Colonic mucosa (tissue), 4 donors: ENCODE results near the gene NPR2. TPM values are rescaled to one million over a fixed set of nuclear protein-coding genes. Genes with fewer than 3 reads are reported as not detected.
A peak's percentile ranks its signal among the peaks of the same experiment; 100 is the strongest.

Source experiments
- DNase-seq: peaks from one replicate; pipeline ENCODE4 v3.0.0-alpha.2; 2020
- H3K27ac ChIP-seq: fragments of 200-600 bp; one replicate; pipeline ENCODE4 v1.8.0; 2021
- H3K27me3 ChIP-seq: fragments of 200-600 bp; one replicate; pipeline ENCODE4 v1.8.0; 2021
- H3K36me3 ChIP-seq: fragments of 200-600 bp; one replicate; pipeline ENCODE4 v1.8.0; 2021
- H3K4me1 ChIP-seq: fragments of 200-600 bp; one replicate; pipeline ENCODE4 v1.8.0; 2021; ENCODE audit warnings: mild to moderate bottlenecking
- H3K4me3 ChIP-seq: fragments of 200-600 bp; one replicate; pipeline ENCODE4 v1.8.0; 2021
- H3K9ac ChIP-seq, 2 donors: one replicate each; pipeline ENCODE4 v1.7.0; 2013; ENCODE audit warnings: control low read depth in 2 of 2, low read depth in 2 of 2, low read length in 2 of 2
- H3K9me3 ChIP-seq: fragments of 200-600 bp; one replicate; pipeline ENCODE4 v1.8.0; 2021
- intact Hi-C: fragments of 100-400 bp; cut with DNase I; formaldehyde crosslinking; loops from one replicate; pipeline ENCODE4 v1.14.1; 2022
- total RNA-seq, 2 donors: library from RNA; stranded (reverse); fragmentation: NEBNext Ultra II Directional in 1 of 2; extraction: Animal tissue kit (Norgen Biotek cat#: 25700) in 1 of 2; gene quantifications; one replicate each; pipeline ENCODE4 v1.2.1, GENCODE V29; 2021
- TF ChIP-seq, protein P1 (sequence below): fragments of 200-600 bp; IDR thresholded peaks from one replicate; pipeline ENCODE4 v1.8.0; 2022; ENCODE audit warnings: antibody characterized with exemption, mild to moderate bottlenecking
- donor health status: healthy.
- donor health status: DM: no; HTN: no; CAD: no.
- donor health status: DM: no; HTN: no; CAD: no.

Gene NPR2
- total RNA-seq, 2 donors from 2014 or later, result 7.0 to 9.7 TPM

- no peaks in the 10 kb centered on the region for H3K9me3 ChIP-seq
- peak overlapping the region; percentile 67 for H3K4me3 ChIP-seq
- intact Hi-C loops, result no loop called here
- DNase-seq, result peak; percentile 81
- peak overlapping the region; percentile 52 to 99 for H3K9ac ChIP-seq
- H3K4me1 ChIP-seq, result peaks cover 12% of the 10 kb centered on the region
- H3K27ac ChIP-seq, result peak overlapping the region; percentile 90
- H3K36me3 ChIP-seq, result no peaks in the 10 kb centered on the region
- TF ChIP-seq, protein P1, sequence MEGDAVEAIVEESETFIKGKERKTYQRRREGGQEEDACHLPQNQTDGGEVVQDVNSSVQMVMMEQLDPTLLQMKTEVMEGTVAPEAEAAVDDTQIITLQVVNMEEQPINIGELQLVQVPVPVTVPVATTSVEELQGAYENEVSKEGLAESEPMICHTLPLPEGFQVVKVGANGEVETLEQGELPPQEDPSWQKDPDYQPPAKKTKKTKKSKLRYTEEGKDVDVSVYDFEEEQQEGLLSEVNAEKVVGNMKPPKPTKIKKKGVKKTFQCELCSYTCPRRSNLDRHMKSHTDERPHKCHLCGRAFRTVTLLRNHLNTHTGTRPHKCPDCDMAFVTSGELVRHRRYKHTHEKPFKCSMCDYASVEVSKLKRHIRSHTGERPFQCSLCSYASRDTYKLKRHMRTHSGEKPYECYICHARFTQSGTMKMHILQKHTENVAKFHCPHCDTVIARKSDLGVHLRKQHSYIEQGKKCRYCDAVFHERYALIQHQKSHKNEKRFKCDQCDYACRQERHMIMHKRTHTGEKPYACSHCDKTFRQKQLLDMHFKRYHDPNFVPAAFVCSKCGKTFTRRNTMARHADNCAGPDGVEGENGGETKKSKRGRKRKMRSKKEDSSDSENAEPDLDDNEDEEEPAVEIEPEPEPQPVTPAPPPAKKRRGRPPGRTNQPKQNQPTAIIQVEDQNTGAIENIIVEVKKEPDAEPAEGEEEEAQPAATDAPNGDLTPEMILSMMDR, result no peak
- H3K27me3 ChIP-seq, result no peaks in the 10 kb centered on the region
These were observed 44.8 kb upstream of the NPR2 start for GRCh38 chr9:35746583-35746982.

- Histone ChIP-seq H3K27ac (peak overlapping the region; percentile 90), H3K4me3 (peak overlapping the region; percentile 67), H3K27me3 (no peaks in the 10 kb centered on the region), H3K36me3 (no peaks in the 10 kb centered on the region), H3K9me3 (no peaks in the 10 kb centered on the region), H3K9ac (peak overlapping the region; percentile 97 to 99), H3K4me1 (peaks cover 12% of the 10 kb centered on the region)
- TF ChIP-seq, protein P1, result no peak
- intact Hi-C loops, result no loop called here
- no peak for DNase-seq
These were observed 43.0 kb upstream of the NPR2 start for GRCh38 chr9:35748242-35748857.

- peak within 1 kb of the TSS; percentile 67 for H3K4me3 ChIP-seq
- H3K9ac ChIP-seq, result peak within 1 kb of the TSS; percentile 97 to 99
- H3K9me3 ChIP-seq, result no peaks in the 10 kb centered on the region
- peak within 1 kb of the TSS; percentile 90 for H3K27ac ChIP-seq
- peaks cover 12% of the 10 kb centered on the region for H3K4me1 ChIP-seq
- DNase-seq, result peak; percentile 90
- TF ChIP-seq, protein P1, result no peak
- no peaks in the 10 kb centered on the region for H3K27me3 ChIP-seq
- intact Hi-C loops, result no loop called here
- H3K36me3 ChIP-seq, result no peaks in the 10 kb centered on the region
These were observed 42.4 kb upstream of the NPR2 start, which contains the start of the genes GBA2 and RGP1 for GRCh38 chr9:35748858-35749514. TSS of gene GBA2 (minus strand) at chr9:35749228. CDS start at chr9:35748704, 524 bp downstream. TSS of gene RGP1 (plus strand) at chr9:35749287. CDS start at chr9:35749756, 469 bp downstream.

DNA sequence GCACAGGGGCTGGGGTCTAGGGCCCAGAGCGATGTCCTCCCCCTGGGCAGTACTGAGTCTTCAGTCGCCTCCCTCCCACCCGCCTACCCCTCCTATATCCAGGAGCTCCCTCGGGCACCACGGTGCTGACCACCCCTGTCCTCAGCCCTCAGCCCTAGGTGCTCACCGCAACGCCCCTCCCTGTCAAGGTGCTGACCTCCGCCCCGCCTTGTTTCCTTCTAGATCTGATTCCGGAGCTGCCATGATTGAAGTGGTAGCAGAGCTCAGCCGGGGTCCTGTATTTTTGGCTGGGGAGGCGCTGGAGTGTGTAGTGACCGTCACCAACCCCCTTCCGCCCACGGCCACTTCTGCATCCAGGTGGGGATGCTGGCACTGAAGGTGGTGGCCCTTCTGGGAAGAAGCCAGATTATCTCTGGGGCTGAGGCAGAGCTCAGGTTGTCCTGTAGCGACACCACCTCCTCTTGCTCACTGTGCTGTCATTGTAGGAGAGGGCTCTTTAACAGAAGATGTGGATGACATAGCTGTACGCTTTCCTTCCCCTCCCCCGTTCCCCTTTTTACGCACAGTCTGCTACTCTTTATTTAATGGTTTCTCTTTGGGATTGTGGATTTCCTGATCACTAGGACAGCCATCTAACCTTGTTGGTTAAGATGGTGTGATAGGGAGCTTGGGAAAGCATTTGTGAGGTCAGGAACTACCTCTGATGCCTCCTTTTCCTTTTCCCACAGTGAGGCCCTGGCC is 41.7 kb upstream of the NPR2 start:
- TF ChIP-seq, protein P1, result no peak
- intact Hi-C loops, result no loop called here
- Histone ChIP-seq H3K27me3 (no peaks in the 10 kb centered on the region), H3K9me3 (no peaks in the 10 kb centered on the region), H3K27ac (peak overlapping the region; percentile 90), H3K4me1 (peaks cover 12% of the 10 kb centered on the region), H3K36me3 (no peaks in the 10 kb centered on the region), H3K4me3 (peak overlapping the region; percentile 67), H3K9ac (peak overlapping the region; percentile 96 to 97)
- peak; percentile 80 for DNase-seq

GRCh38 chr9:35750256-35750531 is 41.2 kb upstream of the NPR2 start:
- Histone ChIP-seq H3K27ac (peak overlapping the region; percentile 90), H3K4me3 (peak overlapping the region; percentile 67), H3K9ac (peak overlapping the region; percentile 96 to 97), H3K27me3 (no peaks in the 10 kb centered on the region), H3K4me1 (peaks cover 12% of the 10 kb centered on the region), H3K36me3 (no peaks in the 10 kb centered on the region), H3K9me3 (no peaks in the 10 kb centered on the region)
- intact Hi-C loops, result no loop called here
- DNase-seq, result no peak
- TF ChIP-seq, protein P1, result no peak
